Measurements from ENCODE around the gene CRABP1.

Gene CRABP1

GRCh38 chr15:78350058-78350457, 9.9 kb downstream of the CRABP1 start:
- no peaks in the 10 kb centered on the region for H3K9me2 ChIP-seq (replicated peaks; ENCODE audit: insufficient read depth, low read length)
- H3K4me2 ChIP-seq (ENCODE audit: low read depth, low read length, poor library complexity, severe bottlenecking) = no peak overlapping the region
- H4K20me1 ChIP-seq (ENCODE audit: low read depth, low read length) = no peaks in the 10 kb centered on the region
- H2AFZ ChIP-seq (ENCODE audit: low read depth, low read length, severe bottlenecking) = no peak overlapping the region
- no peak overlapping the region for H3K9ac ChIP-seq (ENCODE audit: low read length)
- no peaks in the 10 kb centered on the region for H3K36me3 ChIP-seq (ENCODE audit: low read length)
- H3F3A ChIP-seq (ENCODE audit: insufficient read depth) = no peaks in the 10 kb centered on the region
- no peak overlapping the region for H3K27ac ChIP-seq (ENCODE audit: low read depth, low read length)
- no peaks in the 10 kb centered on the region for H3K79me2 ChIP-seq (ENCODE audit: insufficient read depth, low read length)
- no peak overlapping the region for H3K4me3 ChIP-seq (ENCODE audit: insufficient read depth, low read length, poor library complexity, severe bottlenecking)
- H3K9me3 ChIP-seq (ENCODE audit: insufficient read depth, low read length) = no peaks in the 10 kb centered on the region
- TF ChIP-seq CTCF (IDR thresholded peaks at IDR 0.05; ENCODE audit: insufficient read depth, low read length, poor library complexity, severe bottlenecking) (no peak), EZH2phosphoT487 (conservative IDR thresholded peaks at IDR 0.05; ENCODE audit: low read length) (no peak)
- no peaks in the 10 kb centered on the region for H3K27me3 ChIP-seq (ENCODE audit: low read length)

DNA sequence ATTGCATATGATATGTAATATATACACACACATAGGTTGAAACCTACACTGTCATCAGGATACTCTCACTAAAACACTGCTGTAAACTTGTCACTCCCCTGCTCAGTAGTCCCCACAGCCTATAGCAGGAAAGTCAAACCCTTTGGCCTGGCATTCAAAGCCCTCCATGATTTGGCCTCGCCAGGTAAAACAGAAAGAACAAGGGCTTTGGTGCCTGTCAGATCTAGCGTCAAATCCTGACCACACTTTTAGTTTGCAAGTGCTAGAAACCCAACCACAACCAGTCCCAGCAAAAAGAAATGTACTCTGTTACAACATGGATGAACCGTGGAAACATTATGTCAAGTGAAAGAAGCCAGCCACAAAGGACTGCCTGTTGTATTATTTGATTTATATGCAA, 11.4 kb downstream of the CRABP1 start:
- H3K9me3 ChIP-seq (ENCODE audit: insufficient read depth, low read length) = no peaks in the 10 kb centered on the region
- H3F3A ChIP-seq (ENCODE audit: insufficient read depth) = no peaks in the 10 kb centered on the region
- no peak overlapping the region for H3K27ac ChIP-seq (ENCODE audit: low read depth, low read length)
- H3K9me2 ChIP-seq (replicated peaks; ENCODE audit: insufficient read depth, low read length) = no peaks in the 10 kb centered on the region
- no peak for TF ChIP-seq EZH2phosphoT487 (conservative IDR thresholded peaks at IDR 0.05; ENCODE audit: low read length)
- no peaks in the 10 kb centered on the region for H3K27me3 ChIP-seq (ENCODE audit: low read length)
- H3K9ac ChIP-seq (ENCODE audit: low read length) = no peak overlapping the region
- H3K4me3 ChIP-seq (ENCODE audit: insufficient read depth, low read length, poor library complexity, severe bottlenecking) = no peak overlapping the region
- no peak overlapping the region for H2AFZ ChIP-seq (ENCODE audit: low read depth, low read length, severe bottlenecking)
- no peaks in the 10 kb centered on the region for H3K79me2 ChIP-seq (ENCODE audit: insufficient read depth, low read length)
- H3K36me3 ChIP-seq (ENCODE audit: low read length) = no peaks in the 10 kb centered on the region
- no peaks in the 10 kb centered on the region for H4K20me1 ChIP-seq (ENCODE audit: low read depth, low read length)
- no peak overlapping the region for H3K4me2 ChIP-seq (ENCODE audit: low read depth, low read length, poor library complexity, severe bottlenecking)

DNA sequence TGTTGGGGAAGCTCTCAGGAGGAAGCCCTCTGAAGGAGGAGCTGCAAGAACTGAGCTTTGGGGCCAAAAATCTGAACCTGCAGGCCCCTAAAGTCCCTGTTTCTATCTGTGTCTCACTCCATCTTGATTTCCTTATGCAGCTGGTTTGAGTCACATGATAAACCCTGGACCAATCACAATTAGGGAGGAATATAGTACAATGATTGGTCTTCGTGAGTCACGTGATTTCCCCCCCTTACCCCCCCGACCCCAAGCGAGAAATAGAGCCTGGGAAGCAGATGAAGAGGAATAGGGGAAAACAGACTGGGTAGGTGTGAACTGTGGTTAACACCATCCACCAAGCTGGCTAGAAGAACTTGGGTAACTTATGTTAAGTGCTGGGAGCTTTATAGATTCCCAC, 12.9 kb downstream of the CRABP1 start:
- H3K9me2 ChIP-seq (replicated peaks; ENCODE audit: insufficient read depth, low read length) = no peaks in the 10 kb centered on the region
- no peak overlapping the region for H3K27ac ChIP-seq (ENCODE audit: low read depth, low read length)
- H3K79me2 ChIP-seq (ENCODE audit: insufficient read depth, low read length) = no peaks in the 10 kb centered on the region
- TF ChIP-seq EZH2phosphoT487 (conservative IDR thresholded peaks at IDR 0.05; ENCODE audit: low read length) (no peak), CTCF (IDR thresholded peaks at IDR 0.05; ENCODE audit: insufficient read depth, low read length, poor library complexity, severe bottlenecking) (no peak)
- no peaks in the 10 kb centered on the region for H3K27me3 ChIP-seq (ENCODE audit: low read length)
- no peaks in the 10 kb centered on the region for H3F3A ChIP-seq (ENCODE audit: insufficient read depth)
- no peak overlapping the region for H3K4me3 ChIP-seq (ENCODE audit: insufficient read depth, low read length, poor library complexity, severe bottlenecking)
- H3K4me2 ChIP-seq (ENCODE audit: low read depth, low read length, poor library complexity, severe bottlenecking) = no peak overlapping the region
- H2AFZ ChIP-seq (ENCODE audit: low read depth, low read length, severe bottlenecking) = no peak overlapping the region
- no peaks in the 10 kb centered on the region for H4K20me1 ChIP-seq (ENCODE audit: low read depth, low read length)
- H3K9me3 ChIP-seq (ENCODE audit: insufficient read depth, low read length) = no peaks in the 10 kb centered on the region
- H3K9ac ChIP-seq (ENCODE audit: low read length) = no peak overlapping the region
- no peaks in the 10 kb centered on the region for H3K36me3 ChIP-seq (ENCODE audit: low read length)

- no peaks in the 10 kb centered on the region for H3K79me2 ChIP-seq (ENCODE audit: insufficient read depth, low read length)
- no peaks in the 10 kb centered on the region for H3K9me2 ChIP-seq (replicated peaks; ENCODE audit: insufficient read depth, low read length)
- H3K4me2 ChIP-seq (ENCODE audit: low read depth, low read length, poor library complexity, severe bottlenecking) = no peak overlapping the region
- no peak for TF ChIP-seq EZH2phosphoT487 (conservative IDR thresholded peaks at IDR 0.05; ENCODE audit: low read length)
- no peak for TF ChIP-seq CTCF (IDR thresholded peaks at IDR 0.05; ENCODE audit: insufficient read depth, low read length, poor library complexity, severe bottlenecking)
- no peaks in the 10 kb centered on the region for H3K27me3 ChIP-seq (ENCODE audit: low read length)
- H4K20me1 ChIP-seq (ENCODE audit: low read depth, low read length) = no peaks in the 10 kb centered on the region
- no peak overlapping the region for H3K9ac ChIP-seq (ENCODE audit: low read length)
- H2AFZ ChIP-seq (ENCODE audit: low read depth, low read length, severe bottlenecking) = no peak overlapping the region
- H3K27ac ChIP-seq (ENCODE audit: low read depth, low read length) = no peak overlapping the region
- H3F3A ChIP-seq (ENCODE audit: insufficient read depth) = no peaks in the 10 kb centered on the region
- no peaks in the 10 kb centered on the region for H3K36me3 ChIP-seq (ENCODE audit: low read length)
- no peak overlapping the region for H3K4me3 ChIP-seq (ENCODE audit: insufficient read depth, low read length, poor library complexity, severe bottlenecking)
- H3K9me3 ChIP-seq (ENCODE audit: insufficient read depth, low read length) = no peaks in the 10 kb centered on the region
Measured at GRCh38 chr15:78355177-78355576, 15.0 kb downstream of the CRABP1 start.
